RWPE2 (cell line): ENCODE data around the gene UXS1.

Experiments
- ATAC-seq: fragments of 200-7000 bp; cut with Tn5 transposase; 3 replicates; pipeline ENCODE4 v1.9.1; 2021; ENCODE audit warnings: low read depth
- DNase-seq: peaks from one replicate; pipeline ENCODE4 v3.0.0-alpha.2; 2020; ENCODE audit warnings: low spot score
- H3K27ac ChIP-seq: fragments of 450-650 bp; 2 replicates; pipeline ENCODE4 v1.5.1; 2017; ENCODE audit warnings: mild to moderate bottlenecking; ENCODE audit not compliant: poor library complexity, severe bottlenecking
- H3K27me3 ChIP-seq: fragments of 250-450 bp; sonication (Bioruptor Pico); 2 replicates; pipeline ENCODE4 v1.5.1; 2021; ENCODE audit warnings: mild to moderate bottlenecking, moderate library complexity; ENCODE audit not compliant: insufficient read depth, poor library complexity, severe bottlenecking
- H3K36me3 ChIP-seq: fragments of 250-450 bp; sonication (Bioruptor Pico); 2 replicates; pipeline ENCODE4 v1.5.1; 2020; ENCODE audit warnings: low read depth, mild to moderate bottlenecking, moderate library complexity
- H3K4me1 ChIP-seq: fragments of 250-450 bp; sonication (Bioruptor Pico); 2 replicates; pipeline ENCODE4 v1.5.1; 2021; ENCODE audit warnings: mild to moderate bottlenecking, moderate library complexity; ENCODE audit not compliant: insufficient read depth, poor library complexity, severe bottlenecking
- H3K4me3 ChIP-seq: fragments of 250-450 bp; sonication (Bioruptor Pico); 2 replicates; pipeline ENCODE4 v1.5.1; 2021; ENCODE audit warnings: mild to moderate bottlenecking, moderate library complexity; ENCODE audit not compliant: severe bottlenecking
- H3K9me3 ChIP-seq: fragments of 250-450 bp; sonication (Bioruptor Pico); 2 replicates; pipeline ENCODE4 v1.5.1; 2021; ENCODE audit warnings: mild to moderate bottlenecking, moderate library complexity; ENCODE audit not compliant: severe bottlenecking
- CTCF ChIP-seq: fragments of 450-650 bp; IDR thresholded peaks from one replicate; pipeline ENCODE4 v1.5.1; 2017; ENCODE audit warnings: mild to moderate bottlenecking, moderate library complexity; ENCODE audit not compliant: poor library complexity, severe bottlenecking

Gene UXS1

GRCh38 chr2:106129592-106129991, 64.5 kb downstream of the UXS1 start:
- Histone ChIP-seq H3K4me1 (peaks cover 4% of the 10 kb centered on the region), H3K4me3 (no peak overlapping the region), H3K27ac (no peak overlapping the region), H3K9me3 (no peaks in the 10 kb centered on the region), H3K36me3 (no peaks in the 10 kb centered on the region; the same call in 1 of the 2 replicates), H3K27me3 (no peaks in the 10 kb centered on the region)
- no peak for TF ChIP-seq CTCF
- ATAC-seq (no peak), DNase-seq (no peak)

GRCh38 chr2:106129150-106129549, 65.0 kb downstream of the UXS1 start:
- no peak overlapping the region for H3K4me3 ChIP-seq
- no peak overlapping the region for H3K27ac ChIP-seq
- no peak for ATAC-seq

GRCh38 chr2:106127776-106128268, 66.3 kb downstream of the UXS1 start:
- no peak overlapping the region for H3K4me3 ChIP-seq
- H3K27me3 ChIP-seq: no peaks in the 10 kb centered on the region
- no peaks in the 10 kb centered on the region; the same call in 1 of the 2 replicates for H3K36me3 ChIP-seq
- H3K9me3 ChIP-seq: no peaks in the 10 kb centered on the region
- no peak for TF ChIP-seq CTCF
- no peak for ATAC-seq
- peaks cover 4% of the 10 kb centered on the region for H3K4me1 ChIP-seq
- DNase-seq: no peak
- H3K27ac ChIP-seq: no peak overlapping the region

More at GRCh38 chr2:106129150-106129549, 65.0 kb downstream of the UXS1 start:
- H3K36me3 ChIP-seq: no peaks in the 10 kb centered on the region; the same call in 1 of the 2 replicates
- no peak for TF ChIP-seq CTCF
- no peaks in the 10 kb centered on the region for H3K27me3 ChIP-seq
- no peaks in the 10 kb centered on the region for H3K9me3 ChIP-seq
- no peak for DNase-seq
- peaks cover 4% of the 10 kb centered on the region for H3K4me1 ChIP-seq

GRCh38 chr2:106127282-106127771, 66.8 kb downstream of the UXS1 start:
- Histone ChIP-seq H3K9me3 (no peaks in the 10 kb centered on the region), H3K27ac (no peak overlapping the region), H3K27me3 (no peaks in the 10 kb centered on the region), H3K36me3 (no peaks in the 10 kb centered on the region; the same call in 1 of the 2 replicates), H3K4me1 (peaks cover 4% of the 10 kb centered on the region), H3K4me3 (no peak overlapping the region)
- no peak for TF ChIP-seq CTCF
- DNase-seq: no peak
- no peak for ATAC-seq

- Histone ChIP-seq H3K27ac (no peak overlapping the region), H3K9me3 (no peaks in the 10 kb centered on the region), H3K4me3 (no peak overlapping the region), H3K27me3 (no peaks in the 10 kb centered on the region), H3K36me3 (peaks cover 3% of the 10 kb centered on the region; the same call in 1 of the 2 replicates), H3K4me1 (peaks cover 4% of the 10 kb centered on the region)
- ATAC-seq (no peak), DNase-seq (no peak)
- no peak for TF ChIP-seq CTCF
Observed at GRCh38 chr2:106126705-106127281, 67.3 kb downstream of the UXS1 start.
